Stimulated activated CD4-positive, alpha-beta T cell treated with anti-CD3 and anti-CD28 coated beads, Interleukin-12 subunit alpha, Interleukin-12 subunit beta, amount 100 ng/mL, for 48 hours (primary cell): ENCODE results near the gene IGF2BP1.
"Not testable (repeated sequence)": the region's sequence is repeated elsewhere in the genome, so short reads cannot be mapped to it uniquely, and the experiment has no call there.

Source experiments
- DNase-seq, 3 donors: peaks; one replicate each; pipeline ENCODE4 v3.0.0-alpha.2; 2020; ENCODE audit warnings: low read depth in 2 of 3, low spot score in 1 of 3

IGF2BP1 gene

DNA sequence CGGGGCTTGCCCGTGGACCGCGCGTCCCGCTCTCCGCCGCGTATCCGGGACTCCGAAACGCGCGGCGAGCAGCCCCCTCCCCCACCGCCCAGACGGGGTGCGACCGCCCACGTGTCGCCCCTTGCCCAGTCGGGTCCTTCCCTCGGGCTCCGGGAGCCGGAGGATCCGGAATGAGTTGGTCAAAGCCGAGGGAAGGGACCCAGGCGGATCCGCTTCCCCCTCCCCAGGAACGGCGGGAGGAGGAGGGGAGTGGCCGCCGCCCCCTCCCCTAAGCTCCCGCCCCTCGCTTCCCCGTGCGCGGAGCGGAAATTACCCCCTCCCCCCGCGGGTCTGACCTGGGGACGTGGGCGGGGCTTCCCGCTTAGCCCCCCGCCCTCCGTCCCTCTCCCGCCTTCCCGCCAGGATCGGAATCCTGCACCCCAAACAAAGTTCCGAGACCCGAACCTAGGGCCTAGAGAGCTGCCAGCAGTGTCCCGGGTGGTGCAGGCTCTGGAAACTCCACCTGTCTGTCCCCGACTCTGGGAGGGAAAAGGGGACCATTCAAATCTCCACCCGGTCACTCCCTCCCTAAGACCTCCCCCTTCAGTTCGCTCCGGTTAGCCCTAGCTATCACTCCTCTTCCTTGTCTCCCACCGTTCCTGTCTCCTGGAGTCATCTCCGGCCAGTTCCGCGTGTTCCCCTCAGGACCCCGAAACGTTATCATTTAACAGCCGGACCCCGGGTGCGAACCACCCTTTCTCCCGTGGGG, 1.0 kb upstream of the IGF2BP1 start:
- no peak for DNase-seq

DNA sequence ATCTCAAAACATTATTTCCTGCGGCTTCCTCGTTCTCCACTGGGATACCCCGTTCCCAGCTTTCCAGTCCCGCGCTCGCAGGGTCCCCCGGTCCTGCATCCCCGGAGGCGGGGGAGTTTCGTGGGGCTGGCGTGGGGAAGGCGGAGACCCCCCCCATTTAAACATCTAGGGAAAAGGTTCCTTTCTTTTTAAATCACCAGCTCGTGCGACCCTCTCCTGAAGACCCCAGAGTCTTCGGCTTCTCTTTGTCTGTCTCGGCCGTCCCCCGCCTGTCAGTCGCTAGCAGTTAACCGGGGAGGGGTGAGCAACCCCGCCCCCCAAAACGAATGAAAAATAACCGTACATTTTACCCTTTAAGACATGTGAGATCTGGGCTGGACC, 473 bp upstream of the IGF2BP1 start:
- no peak for DNase-seq

DNA sequence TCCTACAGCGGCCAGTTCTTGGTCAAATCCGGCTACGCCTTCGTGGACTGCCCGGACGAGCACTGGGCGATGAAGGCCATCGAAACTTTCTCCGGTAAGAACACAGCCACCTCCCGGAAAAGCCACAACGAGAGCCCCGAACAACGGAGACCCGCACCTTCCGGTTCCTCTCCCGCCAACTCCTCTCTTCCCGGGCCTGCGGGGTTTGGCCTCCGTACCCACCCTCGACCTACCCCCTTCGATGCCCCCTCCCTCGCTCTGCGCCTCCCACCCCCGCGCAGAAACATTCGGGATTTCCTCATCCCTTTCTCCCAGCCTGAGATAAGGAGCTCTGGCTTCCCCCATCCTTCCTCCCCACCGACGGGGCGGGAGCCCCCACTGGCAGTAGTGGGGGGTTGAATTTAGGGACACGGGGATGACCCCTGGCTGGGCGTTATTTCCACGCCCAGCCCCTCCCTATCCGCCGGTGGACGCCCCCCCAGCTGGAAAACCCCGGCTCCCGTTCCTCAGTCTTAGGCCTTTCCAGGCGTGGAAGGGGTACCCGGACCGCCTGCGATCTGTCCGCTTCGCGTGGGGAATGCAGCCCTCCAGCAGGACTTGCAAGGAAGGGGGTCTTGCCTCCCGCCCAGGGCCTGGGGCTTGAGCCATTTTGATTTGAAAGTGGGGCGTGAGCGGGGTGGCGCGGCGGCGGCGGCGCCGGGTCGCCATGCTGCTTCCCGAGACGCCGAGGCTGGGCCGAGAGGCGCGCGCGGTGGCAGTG, 822 bp downstream of the IGF2BP1 start:
- no peak for DNase-seq

DNA sequence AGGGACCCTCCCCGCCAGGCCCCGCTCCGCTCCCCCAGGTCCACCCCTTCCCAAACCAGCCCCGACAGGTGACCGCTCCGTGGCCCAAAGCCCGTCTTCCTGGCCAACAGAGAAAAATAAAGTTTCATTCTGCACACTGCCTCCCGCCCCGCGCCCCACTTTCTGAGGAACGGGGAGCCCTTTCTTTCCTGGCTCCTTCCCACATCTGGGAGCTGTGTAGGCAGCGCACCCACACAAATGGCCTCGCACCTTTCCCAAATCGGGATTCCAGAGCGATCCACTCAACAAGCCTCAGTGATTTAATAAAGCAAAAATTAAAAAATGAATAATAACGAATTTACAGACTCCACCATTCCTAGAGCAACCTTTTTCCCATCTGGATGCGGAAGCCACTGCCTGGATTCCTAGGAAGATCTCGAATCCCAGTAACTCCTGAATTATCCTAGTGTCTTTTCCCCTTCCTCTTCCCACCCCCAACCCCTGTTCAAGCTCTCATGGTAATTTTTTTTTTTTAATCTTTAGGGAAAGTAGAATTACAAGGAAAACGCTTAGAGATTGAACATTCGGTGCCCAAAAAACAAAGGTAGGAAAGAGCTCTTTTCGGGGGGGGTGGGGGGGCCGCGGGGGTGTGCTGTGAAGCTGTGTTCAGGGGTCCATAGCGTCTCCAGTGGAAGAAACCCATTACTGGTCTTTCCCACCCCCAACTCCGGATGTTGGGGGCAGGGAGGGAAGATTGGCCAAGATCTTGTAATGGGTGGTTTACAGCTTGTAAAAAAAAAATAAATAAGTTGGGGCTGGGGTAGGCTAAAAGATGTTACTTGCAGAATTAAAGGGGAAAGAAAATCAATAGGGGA, 1.6 kb downstream of the IGF2BP1 start:
- no peak for DNase-seq

DNA sequence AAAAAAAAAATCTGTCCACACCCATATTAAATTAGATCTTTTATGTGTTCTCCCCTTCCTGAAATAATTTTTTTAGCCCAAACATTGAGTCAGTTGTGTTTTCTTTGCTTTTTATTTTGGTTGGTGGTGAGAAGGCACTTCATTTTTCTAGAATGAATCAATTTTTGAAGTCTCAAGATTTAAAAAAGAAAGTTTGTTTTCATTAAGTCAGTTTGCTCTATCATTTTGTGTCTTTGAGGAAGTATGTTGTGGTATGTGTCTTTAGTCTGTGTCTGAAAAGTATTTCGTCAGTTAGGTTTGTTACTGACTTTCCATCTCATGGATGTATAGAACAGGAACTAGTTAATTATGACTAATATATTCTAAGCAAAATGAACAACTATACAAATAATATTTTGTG, 3.8 kb downstream of the IGF2BP1 start:
- no peak for DNase-seq

DNA sequence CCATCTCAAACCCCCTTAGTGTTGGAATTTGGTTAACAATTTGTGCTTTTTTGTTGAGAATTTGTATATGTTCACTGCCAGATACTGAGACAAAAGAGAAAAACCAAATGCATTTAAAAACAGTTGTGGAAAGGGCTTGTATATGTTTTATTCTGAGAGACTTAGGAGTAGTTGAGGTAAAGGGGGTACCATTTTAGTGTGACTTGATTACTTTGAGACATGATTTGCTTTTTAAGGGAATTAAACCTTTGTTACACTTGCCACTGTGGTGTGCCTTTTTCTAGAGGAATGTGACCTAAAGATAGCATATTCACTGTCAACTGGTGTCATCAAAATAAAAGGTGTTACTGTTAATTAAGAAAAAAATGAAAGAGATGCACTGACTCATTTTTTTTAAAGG, 4.5 kb downstream of the IGF2BP1 start:
- DNase-seq = no peak

DNA sequence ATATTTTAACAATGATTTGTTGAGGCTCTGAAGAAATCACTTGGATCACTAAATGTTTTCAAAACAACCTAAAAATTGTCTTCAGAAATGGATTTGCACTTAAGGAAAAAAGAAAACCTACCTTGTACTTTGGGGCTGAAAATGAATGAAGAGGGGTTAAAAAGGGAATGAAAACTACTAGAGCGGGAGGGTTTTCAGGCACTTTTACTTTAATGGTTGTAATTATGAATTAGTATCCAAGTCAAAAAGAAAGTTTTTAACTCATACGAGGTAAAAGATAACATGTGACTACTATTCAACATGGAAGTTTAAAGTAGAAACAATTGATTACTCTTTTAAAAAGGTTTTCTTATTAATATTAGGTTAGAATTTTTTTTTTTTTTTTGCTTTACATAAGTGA, 5.1 kb downstream of the IGF2BP1 start:
- no peak for DNase-seq

DNA sequence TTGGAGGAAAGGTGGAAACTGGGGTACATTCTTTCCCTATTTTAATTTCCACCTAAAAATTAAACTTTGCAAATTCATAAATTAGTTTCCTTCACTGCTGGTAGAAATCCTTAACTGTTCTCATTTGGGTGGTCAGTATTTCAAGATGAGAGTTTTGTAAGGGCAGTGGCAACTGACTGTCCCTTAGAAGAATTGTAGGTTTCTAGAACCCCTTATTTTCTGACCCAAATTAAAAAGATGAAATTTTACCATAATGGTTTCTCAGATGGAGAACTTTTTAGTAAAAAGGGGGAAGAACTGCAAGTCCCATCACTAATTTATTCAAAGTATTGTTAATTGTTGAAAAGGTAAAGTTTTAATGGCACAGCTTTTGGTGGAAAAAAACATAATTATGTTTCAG, 5.6 kb downstream of the IGF2BP1 start:
- no peak for DNase-seq

DNA sequence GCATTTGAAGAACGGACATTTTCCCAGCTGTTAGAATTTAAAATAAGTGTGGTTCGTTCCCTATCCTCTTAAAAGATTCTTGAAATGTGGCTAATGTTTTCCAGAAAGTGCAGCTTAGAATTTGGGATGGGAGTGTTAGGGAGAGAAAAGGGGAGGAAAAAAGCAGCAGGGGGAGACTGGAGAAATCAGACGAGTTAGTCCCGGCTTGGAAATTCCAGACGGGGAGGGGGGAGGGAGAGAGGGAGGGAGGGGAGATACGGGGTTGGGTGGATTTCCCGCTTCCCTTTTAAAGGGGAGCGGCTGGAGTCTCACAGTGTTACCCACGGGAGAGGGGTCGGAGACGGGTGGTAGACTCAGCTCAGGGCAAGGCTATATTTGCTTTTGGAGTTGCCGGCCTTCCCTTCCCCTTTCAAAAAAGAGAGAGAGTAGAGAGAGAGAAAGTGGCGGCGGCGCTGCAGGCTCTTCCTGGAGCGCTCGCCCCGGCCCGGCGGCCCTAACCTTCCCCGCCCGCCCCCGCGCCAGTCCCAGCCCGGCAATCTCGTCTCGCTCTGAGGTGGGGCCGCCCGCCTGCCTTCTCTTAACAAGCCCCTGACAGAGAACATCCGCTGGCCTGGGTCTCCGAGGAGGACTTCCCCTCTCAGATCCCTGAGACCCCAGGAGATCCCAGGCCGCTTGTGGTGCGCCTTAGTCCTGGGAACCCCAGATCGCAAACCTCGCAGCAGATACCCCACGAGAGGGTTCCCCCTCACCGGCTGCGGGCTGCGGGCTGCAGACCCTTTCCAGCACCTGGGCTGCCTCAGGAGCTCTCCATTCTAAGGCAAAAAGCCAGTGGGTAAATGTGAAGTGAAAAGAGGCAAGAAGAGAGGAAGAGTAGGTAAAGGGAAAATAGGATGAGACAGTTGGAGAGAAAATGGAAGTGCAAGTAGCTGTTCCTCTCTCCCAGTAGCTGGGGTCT, 6.6 kb downstream of the IGF2BP1 start:
- no peak for DNase-seq

DNA sequence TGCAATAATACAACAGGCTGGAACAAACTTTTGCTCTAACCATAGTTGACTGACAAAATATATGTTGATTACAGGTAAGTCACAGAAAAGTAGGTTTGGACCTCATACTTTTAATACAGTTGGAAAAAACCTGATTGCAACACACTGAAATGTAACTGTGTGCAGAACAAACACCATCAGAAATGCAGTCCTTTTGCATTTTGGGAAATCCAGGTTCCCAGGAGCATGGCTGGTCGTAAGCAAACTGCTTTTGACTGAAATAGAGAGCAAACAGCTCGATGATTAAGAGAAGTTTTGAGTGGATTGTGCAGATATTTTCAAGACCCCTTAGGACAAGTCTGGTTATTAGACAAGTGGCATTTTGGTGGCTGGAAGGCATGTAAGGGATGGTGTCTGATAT, 8.0 kb downstream of the IGF2BP1 start:
- DNase-seq = no peak

DNA sequence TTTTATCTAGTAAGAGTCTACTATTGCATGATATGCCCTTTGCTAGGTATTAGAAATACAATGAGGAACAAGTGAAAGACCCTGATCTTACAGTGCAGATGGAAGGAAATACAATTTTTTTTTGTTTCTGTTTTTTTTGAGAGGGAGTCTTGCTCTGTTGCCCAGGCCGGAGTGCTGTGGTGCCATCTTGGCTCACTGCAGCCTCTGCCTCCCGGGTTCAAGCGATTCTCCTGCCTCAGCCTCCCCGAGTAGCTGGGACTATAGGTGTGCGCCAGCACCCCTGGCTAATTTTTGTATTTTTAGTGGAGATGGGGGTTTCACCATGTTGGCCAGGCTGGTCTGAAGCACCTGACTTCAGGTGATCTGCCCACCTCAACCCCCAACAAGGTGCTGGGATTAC, 11.7 kb downstream of the IGF2BP1 start:
- not testable (repeated sequence) for DNase-seq

DNA sequence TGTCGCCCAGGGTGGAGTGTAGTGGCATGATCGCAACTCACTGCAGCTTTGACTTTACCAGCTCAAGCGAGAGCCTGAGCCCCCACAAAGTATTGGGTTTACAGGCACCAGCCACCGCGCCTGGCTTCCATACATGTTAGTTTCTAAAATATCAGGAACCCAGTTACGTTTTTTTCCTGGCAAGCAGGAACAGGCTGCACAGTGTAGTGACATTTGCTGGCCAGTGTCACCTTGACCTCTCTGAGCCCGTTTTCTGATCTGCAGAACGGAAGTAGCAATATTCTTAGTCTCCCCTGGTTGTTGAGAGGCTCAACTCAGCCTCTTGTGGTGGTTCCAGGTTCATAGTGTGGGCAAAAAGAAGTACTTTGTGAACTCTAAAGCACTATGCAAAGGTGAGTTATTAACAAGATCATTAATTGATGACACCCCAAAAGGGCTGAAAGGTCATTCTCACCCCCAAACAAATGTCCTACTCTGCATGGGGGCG, 15.6 kb downstream of the IGF2BP1 start:
- no peak for DNase-seq

DNA sequence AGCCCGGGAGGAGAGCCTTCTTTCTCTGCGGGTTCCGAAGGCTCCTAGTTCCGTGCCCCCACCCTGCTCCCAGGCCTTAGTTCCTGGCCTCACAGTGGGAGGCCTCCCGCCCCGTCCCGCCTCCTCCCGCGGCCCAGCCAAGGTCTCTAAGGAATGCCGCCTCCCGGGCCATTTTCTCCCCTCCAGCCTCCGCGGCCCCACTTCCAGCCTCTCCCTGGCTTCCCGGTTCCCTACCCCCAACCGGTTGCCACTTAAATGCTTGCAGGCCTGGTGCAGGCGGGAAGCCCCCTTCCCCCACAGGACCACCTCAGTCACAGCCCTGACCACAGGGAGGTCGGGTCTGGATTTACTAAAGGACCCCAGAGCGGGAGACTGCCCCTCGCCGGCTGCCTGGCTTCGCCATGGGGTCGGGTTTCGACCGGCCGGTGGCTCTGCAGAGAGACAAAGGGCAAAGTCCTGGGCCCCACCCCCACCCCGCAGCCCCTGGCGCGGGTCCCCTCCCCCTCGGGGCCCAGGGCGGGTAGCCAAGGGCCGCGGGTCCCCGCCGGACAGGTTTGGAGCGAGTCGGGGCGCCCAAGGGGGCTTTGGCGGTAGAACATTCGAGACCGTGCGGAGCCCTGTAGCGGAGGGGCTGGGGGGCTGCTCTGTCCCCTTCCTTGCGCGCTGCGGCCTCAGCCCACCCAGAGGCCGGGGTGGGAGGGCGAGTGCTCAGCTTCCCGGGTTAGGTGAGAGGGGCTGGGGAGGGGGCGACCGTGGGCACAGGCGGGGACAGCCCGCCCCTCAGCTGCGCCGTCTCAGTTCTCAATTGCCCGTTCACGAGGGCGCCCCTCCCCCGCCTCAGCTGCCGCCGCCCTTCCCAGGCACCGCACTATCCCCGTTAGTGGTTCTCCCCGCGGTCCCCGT, 16.4 kb downstream of the IGF2BP1 start:
- DNase-seq = no peak

DNA sequence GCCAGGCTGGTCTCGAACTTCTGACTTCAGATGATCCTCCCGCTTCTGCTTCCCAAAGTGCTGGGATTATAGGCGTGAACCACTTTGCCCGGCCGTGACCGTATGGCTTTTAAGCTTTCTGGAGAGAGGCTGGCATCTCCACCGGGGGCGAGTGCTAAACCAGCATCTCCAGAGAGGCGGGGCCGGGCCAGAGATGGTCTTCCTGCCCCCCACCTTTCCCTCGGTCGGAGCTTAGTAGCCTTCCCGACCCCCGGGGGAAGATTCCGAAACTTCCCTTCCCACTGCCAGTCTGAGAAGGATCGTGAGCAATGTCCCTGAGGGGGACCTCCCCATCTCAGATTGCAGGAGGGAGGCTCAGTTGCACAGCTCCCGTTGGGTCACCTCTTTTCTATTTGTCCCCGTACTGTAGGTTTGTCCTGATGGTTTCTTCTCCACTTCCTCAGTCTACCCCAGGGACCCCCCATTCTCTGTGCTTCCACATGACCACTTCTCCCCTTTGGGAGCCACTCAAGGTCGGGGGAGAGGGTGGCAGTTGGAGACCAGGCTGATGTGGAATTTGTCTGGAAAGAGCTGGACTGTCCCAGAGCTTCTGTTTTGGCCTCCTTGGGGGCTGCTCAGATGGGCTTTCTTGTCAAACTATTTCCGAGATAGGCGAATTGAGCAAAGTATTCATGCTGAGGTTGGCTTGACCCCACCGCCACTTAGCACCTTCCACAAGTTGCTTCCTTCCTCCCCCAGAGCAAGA, 18.2 kb downstream of the IGF2BP1 start:
- DNase-seq = no peak

DNA sequence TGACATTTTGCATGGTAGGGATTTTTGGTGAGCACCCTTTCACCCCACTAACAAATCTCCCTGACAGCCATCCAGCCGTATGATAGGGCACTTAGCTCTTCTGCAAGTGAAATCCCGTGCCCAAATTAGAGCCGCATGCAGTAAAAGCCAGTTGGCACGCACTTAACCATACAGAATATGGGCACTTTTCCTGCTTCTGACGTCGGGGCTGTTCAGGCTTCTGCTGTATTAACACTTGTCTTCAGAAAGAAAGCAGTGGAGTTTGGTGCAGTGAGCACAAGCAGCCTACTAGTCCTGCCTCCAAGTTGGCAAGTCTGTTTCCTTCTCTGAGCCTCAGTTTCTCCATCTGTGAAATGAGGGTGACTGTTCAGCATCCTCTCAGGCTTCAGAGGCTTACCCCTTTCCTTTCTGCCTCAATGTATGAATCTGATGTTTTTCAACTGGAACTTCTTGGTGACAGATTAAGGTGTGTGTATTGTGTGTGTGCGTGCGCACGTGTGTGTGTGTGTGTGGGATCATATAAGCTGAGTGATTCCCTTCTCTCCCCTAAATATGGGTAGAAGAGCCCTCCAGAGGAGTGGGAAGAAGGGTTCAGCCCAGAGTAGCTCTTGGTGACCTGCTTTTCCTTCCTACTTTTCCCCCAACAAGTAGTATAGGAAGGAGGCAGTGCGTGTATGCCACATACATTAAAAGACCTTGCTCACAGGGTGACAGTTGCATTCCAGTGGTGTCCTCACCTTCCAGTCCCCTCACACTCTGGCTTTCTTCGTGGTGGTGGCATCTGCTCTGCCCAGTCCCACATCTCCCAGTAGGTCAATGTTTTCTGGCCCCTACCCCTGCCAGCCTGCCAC, 19.0 kb downstream of the IGF2BP1 start:
- no peak for DNase-seq

DNA sequence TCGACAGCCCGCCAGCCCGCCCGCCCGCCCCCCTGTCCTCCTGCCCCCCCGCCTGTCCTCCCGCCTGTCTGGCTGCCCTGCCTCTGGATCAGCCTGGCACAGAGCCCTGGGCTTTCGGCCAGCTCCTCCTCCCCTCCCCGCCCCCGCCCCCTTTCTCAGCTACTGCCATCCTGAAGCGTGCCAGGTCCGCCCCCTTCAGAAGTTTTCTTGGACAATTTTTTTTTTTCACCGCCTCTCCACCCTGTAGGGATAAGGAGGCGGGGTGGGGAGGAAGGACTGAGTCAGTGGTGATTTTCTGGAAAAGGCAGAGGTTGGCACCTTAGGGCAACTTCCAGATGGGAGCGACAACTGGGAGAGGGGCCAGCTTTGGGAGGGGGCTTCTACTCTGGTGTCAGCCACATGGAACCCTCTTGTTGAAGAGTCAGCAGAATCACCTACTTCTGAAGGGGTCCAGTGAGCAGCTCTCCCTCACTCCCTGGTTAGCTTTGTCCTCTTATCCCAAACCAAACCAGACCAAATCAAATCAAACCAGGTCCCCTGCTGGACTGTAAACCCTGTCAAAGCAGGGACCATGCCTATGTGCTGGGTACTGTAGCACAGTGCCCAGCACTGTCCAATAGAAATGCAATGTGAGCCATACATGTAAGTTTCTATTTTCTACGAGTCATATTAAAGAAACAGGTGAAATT, 19.7 kb downstream of the IGF2BP1 start:
- DNase-seq = no peak

DNA sequence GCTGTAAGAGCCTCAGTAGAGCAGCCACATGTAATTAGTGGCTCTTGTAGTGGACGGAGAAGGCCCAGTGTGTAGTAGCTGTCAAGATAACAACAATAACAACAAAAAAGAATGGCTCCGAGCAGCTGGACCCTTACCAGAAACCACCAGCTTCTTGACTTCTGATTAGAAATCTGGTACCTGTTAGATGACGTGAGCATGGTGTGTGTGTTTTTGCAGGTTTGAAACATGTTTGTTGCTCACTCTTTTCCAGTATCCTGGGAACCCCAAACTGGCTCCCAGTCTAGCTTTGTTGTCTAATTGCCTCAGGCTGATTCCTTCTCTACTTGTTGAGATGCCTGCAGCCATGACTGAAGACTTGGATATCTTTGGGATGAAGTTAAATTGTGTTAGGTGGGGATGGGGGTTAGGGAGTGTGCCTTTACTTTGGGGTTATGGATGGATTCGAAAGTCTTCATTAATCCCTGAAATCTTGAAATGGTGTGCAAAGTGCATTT, 21.0 kb downstream of the IGF2BP1 start:
- DNase-seq = no peak
